HepG2 (cell line): ENCODE results near the gene PTMA. TPM values are rescaled to one million over a fixed set of nuclear protein-coding genes. Genes with fewer than 3 reads are reported as not detected.

ENCODE experiments used
- ATF6 ChIP-seq: sonication (generic); formaldehyde crosslinking; conservative IDR thresholded peaks from 2 replicates; pipeline ENCODE4 v1.4.0; 2020; ENCODE audit warnings: missing genetic modification reagents
- BCL6 ChIP-seq: IDR thresholded peaks from 2 replicates; pipeline ENCODE4 v1.6.1; 2016; ENCODE audit warnings: missing genetic modification reagents, missing compliant biosample characterization
- CCAR2 ChIP-seq: fragments of 200-400 bp; formaldehyde crosslinking; optimal IDR thresholded peaks from 2 replicates; pipeline ENCODE3; 2018; ENCODE audit warnings: low read depth, mild to moderate bottlenecking, low read length, moderate library complexity
- FOSL2 ChIP-seq: sonication (generic); formaldehyde crosslinking; IDR thresholded peaks from 2 replicates; pipeline ENCODE4 v1.4.0; 2020; ENCODE audit warnings: missing genetic modification reagents
- FOXC1 ChIP-seq: sonication (generic); formaldehyde crosslinking; IDR thresholded peaks from 2 replicates; pipeline ENCODE4 v1.8.0; 2022; ENCODE audit warnings: mild to moderate bottlenecking, missing genetic modification reagents, borderline replicate concordance
- ISX ChIP-seq: sonication (generic); formaldehyde crosslinking; conservative IDR thresholded peaks from 2 replicates; pipeline ENCODE4 v1.5.0; 2020; ENCODE audit warnings: missing genetic modification reagents
- MTA3 ChIP-seq: sonication (generic); formaldehyde crosslinking; IDR thresholded peaks from 2 replicates; pipeline ENCODE4 v1.4.0; 2020; ENCODE audit warnings: missing genetic modification reagents
- NFAT5 ChIP-seq: sonication (generic); formaldehyde crosslinking; IDR thresholded peaks from 2 replicates; pipeline ENCODE4 v1.4.0; 2020; ENCODE audit warnings: missing genetic modification reagents
- NFKB2 ChIP-seq: sonication (generic); formaldehyde crosslinking; IDR thresholded peaks from 2 replicates; pipeline ENCODE4 v1.4.0; 2020; ENCODE audit warnings: missing genetic modification reagents, borderline replicate concordance
- SIN3B ChIP-seq: fragments of 150-350 bp; IDR thresholded peaks from 2 replicates; pipeline ENCODE4 v1.6.1; 2014; ENCODE audit warnings: low read length
- SNAPC2 ChIP-seq: sonication (generic); formaldehyde crosslinking; IDR thresholded peaks from 2 replicates; pipeline ENCODE4 v1.8.1; 2022; ENCODE audit warnings: mild to moderate bottlenecking, missing genetic modification reagents
- THYN1 ChIP-seq: sonication (generic); formaldehyde crosslinking; IDR thresholded peaks from 2 replicates; pipeline ENCODE4 v1.8.1; 2023; ENCODE audit warnings: low read depth, mild to moderate bottlenecking, moderate library complexity, missing genetic modification reagents, borderline replicate concordance
- TRIM24 ChIP-seq: sonication (generic); formaldehyde crosslinking; IDR thresholded peaks from 2 replicates; pipeline ENCODE4 v1.8.0; 2022; ENCODE audit warnings: mild to moderate bottlenecking, missing genetic modification reagents
- ZFAT ChIP-seq: sonication (generic); formaldehyde crosslinking; conservative IDR thresholded peaks from 2 replicates; pipeline ENCODE4 v1.8.1; 2023; ENCODE audit warnings: missing genetic modification reagents, inconsistent platforms
- ZFP90 ChIP-seq: sonication (generic); formaldehyde crosslinking; IDR thresholded peaks from 2 replicates; pipeline ENCODE4 v1.8.0; 2022; ENCODE audit warnings: missing genetic modification reagents, mild to moderate bottlenecking, inconsistent platforms, borderline replicate concordance
- ZNF281 ChIP-seq: sonication (generic); formaldehyde crosslinking; IDR thresholded peaks from 2 replicates; pipeline ENCODE4 v1.4.0; 2020; ENCODE audit warnings: missing genetic modification reagents, borderline replicate concordance
- ZNF30 ChIP-seq: sonication (generic); formaldehyde crosslinking; IDR thresholded peaks from 2 replicates; pipeline ENCODE4 v1.5.0; 2020; ENCODE audit warnings: mild to moderate bottlenecking, missing genetic modification reagents
- ZNF451 ChIP-seq: sonication (generic); formaldehyde crosslinking; IDR thresholded peaks from 2 replicates; pipeline ENCODE4 v1.5.0; 2020; ENCODE audit warnings: mild to moderate bottlenecking, missing genetic modification reagents
- ZNF619 ChIP-seq: sonication (generic); formaldehyde crosslinking; IDR thresholded peaks from 2 replicates; pipeline ENCODE4 v1.4.0; 2020; ENCODE audit warnings: mild to moderate bottlenecking, missing genetic modification reagents
- polyA plus RNA-seq, 8 experiments: library from polyadenylated mRNA; depleted of rRNA in 3 of 8; stranded (reverse) in 7 of 8; unstranded in 1 of 8; fragments of >200 nt; fragmentation: Illumina TruSeq in 4 of 8; extraction: Trizol in 4 of 8; gene quantifications; 2 replicates each; pipeline versions ENCODE4 v1.2.1 to v1.2.3, GENCODE V29; 2011 to 2016; ENCODE audit warnings: low read depth in 4 of 8, missing spikeins in 1 of 8, mixed read lengths in 1 of 8; ENCODE audit not compliant: insufficient read depth in 1 of 8
- total RNA-seq, 5 experiments: library from RNA; depleted of rRNA; stranded (reverse); fragments of >200 nt; fragmentation: Illumina TruSeq; extraction: Trizol; gene quantifications; 2 replicates each; pipeline ENCODE4 v1.2.3, GENCODE V29; 2016; ENCODE audit warnings: low read depth in 1 of 5

Gene PTMA
- total and polyA plus RNA-seq, 2 of the 13 experiments (the other 11 are each of a cell fraction or from before 2014, with no cell fraction given): 190 to 1,086 TPM

- TF ChIP-seq NFAT5: peak; percentile 64; the same call in 1 of the 2 replicates
- 0 out of 2 replicates have a peak, but pooled peaks have one; percentile 74 for TF ChIP-seq FOXC1 (CRISPR knock-in tag)
- peak; percentile 57; the same call in 1 of the 2 replicates for TF ChIP-seq BCL6 (CRISPR knock-in tag)
- TF ChIP-seq THYN1: no peak
- TF ChIP-seq NFKB2 (CRISPR knock-in tag): peak; percentile 84; the same call in 1 of the 2 replicates
- 0 out of 2 replicates have a peak, but pooled peaks have one; percentile 79 for TF ChIP-seq ISX
- TF ChIP-seq CCAR2: no peak
- TF ChIP-seq TRIM24: no peak
- TF ChIP-seq ZFP90 (CRISPR knock-in tag): no peak
- TF ChIP-seq ZNF619 (CRISPR knock-in tag): no peak; the same call in 1 of the 2 replicates
- TF ChIP-seq SIN3B: peak; percentile 60; the same call in 1 of the 2 replicates
- peak; percentile 97 for TF ChIP-seq ZNF281
- no peak for TF ChIP-seq ZNF30
- peak; percentile 22; the same call in 1 of the 2 replicates for TF ChIP-seq ZNF451 (CRISPR knock-in tag)
- peak; percentile 66; the same call in 1 of the 2 replicates for TF ChIP-seq SNAPC2 (CRISPR knock-in tag)
- peak; percentile 89; the same call in 1 of the 2 replicates for TF ChIP-seq ATF6
- TF ChIP-seq FOSL2: peak; percentile 19; the same call in 1 of the 2 replicates
- no peak for TF ChIP-seq ZFAT (CRISPR knock-in tag)
- no peak for TF ChIP-seq MTA3 (CRISPR knock-in tag)
Observed at GRCh38 chr2:231707927-231708772, at the start of gene PTMA (continued).
